AML-193 (cell line): Measurements from ENCODE around the gene ZC3H4.
A peak's percentile ranks its signal among the peaks of the same experiment; 100 is the strongest.
"Not testable (repeated sequence)": the region's sequence is repeated elsewhere in the genome, so short reads cannot be mapped to it uniquely, and the experiment has no call there.

ENCODE experiments used
- DNase-seq, 2 experiments: peaks; one replicate each; lab custom pipeline; 2025; lab: John Stamatoyannopoulos, UW

ZC3H4 gene

DNA sequence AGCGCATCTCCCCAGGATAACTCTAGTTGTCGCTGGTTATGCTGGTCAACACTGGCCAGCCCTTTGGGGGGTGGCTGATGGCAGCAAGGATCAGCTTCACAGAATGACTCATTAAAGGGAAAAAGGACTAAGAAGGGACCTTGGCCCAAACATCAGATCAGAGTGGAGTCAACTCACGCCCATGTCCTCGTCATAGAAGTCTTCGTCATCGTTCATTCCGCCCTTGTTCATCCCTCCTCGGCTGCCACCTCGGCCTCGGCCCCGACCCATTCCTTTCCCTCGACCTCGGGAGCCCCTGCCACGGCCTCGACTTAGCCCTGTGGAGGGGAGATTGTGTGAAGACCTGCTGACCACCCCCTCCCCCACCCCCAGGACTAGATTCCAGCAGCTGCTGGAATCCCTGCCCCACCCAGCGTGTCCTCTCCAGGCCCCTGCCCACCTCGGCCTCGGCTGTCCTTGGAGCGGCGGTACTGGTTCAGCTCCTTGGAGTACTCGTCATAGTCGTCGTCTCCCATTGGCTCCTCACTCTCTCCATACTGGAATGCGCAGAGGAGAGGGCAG, 28.6 kb downstream of the ZC3H4 start:
- no peak for DNase-seq

DNA sequence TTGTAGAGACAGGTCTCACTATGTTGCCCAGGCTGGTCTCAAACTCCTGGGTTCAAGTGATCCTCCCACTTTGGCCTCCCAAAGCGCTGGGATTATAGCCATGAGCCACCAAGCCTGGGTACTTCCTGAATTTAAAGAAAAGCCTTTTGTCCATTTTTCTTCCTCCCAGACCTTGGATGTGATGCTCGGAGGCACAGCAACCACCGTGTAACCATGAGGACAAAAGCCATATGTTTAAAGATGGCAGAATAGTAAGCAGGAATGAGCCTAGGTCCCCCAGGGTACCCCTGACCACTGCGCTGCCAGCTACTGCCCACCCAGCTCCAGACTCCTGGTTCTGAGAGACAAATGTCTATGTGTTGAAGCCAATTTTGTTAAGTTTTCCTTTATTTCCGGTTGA, 31.1 kb downstream of the ZC3H4 start:
- no peak for DNase-seq

DNA sequence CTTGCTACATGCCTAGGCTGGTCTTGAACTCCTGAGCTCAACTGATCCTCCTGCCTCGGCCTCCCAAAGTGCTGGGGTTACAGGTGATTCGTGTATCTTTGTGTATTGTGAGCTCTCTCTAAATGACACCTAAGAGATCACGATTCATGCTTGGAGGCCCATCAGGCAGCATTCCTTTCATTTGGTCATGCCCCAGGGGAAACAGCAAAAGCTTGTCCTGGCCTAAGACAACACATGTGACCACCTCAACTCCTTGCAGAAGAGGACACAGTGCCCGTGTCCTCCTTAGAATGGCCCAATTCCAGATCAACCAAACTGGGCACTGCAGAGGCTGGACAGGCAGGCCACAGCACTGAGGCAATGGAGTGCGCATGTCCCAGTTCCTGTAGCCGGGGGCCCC, 32.5 kb downstream of the ZC3H4 start:
- no peak for DNase-seq

- not testable (repeated sequence) for DNase-seq
Measured at GRCh38 chr19:47078351-47078750, 35.2 kb downstream of the ZC3H4 start.

GRCh38 chr19:47075941-47076340, 37.6 kb downstream of the ZC3H4 start:
- DNase-seq: no peak

GRCh38 chr19:47075179-47075810, 38.3 kb downstream of the ZC3H4 start:
- peak; percentile 16 to 22 for DNase-seq

- no peak for DNase-seq
Measured at GRCh38 chr19:47074621-47075020, 39.0 kb downstream of the ZC3H4 start.

- no peak for DNase-seq
Measured at GRCh38 chr19:47073574-47073973, 40.0 kb downstream of the ZC3H4 start.

DNA sequence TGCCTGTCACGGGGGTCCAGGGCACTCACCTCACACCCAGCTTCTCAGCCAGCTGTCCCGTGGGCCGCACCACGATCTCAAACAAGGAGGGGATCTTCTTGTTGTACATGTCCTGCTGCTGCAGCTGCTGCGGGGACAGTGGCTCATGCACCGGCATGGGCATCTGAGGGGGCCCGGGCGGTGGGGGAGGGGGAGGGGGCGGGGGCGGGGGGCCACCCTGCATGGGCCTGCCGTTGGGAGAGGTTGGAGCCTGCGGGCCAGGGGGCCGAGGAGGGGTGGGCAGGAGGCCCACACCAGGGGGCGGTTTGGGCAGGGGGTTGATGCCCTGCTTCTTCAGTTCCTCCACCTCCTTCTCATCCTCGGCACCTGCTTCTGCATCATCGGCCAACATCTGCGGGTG, 41.3 kb downstream of the ZC3H4 start:
- DNase-seq: no peak

GRCh38 chr19:47071731-47072130, 41.8 kb downstream of the ZC3H4 start:
- DNase-seq: no peak

DNA sequence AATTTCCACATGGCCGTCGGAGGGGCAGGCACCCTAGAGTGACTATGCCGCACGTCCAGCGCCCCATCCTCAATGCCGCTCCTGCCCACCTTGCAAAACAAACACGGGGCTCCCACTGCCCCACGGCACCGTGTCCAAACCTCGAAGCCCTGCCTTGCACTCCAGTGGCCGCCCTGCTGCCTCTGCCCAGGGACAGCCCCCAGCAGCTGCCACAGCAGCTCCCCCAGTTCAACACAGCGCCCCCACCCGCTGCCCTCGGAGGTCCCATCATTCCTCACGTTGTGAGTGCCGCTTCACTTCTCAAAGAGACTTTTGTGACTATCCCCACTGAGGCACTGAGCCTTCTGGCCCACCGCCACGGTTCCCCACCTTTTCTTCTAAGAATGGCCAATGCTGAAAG, 42.8 kb downstream of the ZC3H4 start:
- no peak for DNase-seq

- DNase-seq: no peak
Measured at GRCh38 chr19:47069795-47070194, 43.8 kb downstream of the ZC3H4 start.

- DNase-seq: no peak
Measured at GRCh38 chr19:47068876-47069406, 44.6 kb downstream of the ZC3H4 start.

DNA sequence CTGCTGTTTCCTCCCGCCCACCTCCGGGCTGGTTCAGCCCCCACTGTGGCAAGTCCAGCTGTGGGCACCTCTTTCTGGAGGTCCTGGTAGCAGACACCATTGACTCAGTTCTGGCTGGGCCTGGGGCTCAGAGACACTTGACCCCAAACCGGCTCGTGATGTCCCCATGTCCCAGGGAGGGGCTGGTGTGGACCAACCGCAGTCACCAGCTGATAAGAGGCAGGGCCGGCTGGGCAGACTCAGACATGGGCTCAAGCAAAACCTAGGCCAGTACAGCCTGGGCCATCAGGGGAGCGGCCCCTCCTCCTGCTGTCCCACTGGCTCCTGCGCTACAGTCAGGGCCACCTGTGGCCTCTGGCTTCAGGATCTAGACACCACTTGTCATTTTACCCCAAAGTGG, 45.3 kb downstream of the ZC3H4 start:
- DNase-seq: no peak

GRCh38 chr19:47067215-47067847, 46.2 kb downstream of the ZC3H4 start:
- DNase-seq: no peak

DNA sequence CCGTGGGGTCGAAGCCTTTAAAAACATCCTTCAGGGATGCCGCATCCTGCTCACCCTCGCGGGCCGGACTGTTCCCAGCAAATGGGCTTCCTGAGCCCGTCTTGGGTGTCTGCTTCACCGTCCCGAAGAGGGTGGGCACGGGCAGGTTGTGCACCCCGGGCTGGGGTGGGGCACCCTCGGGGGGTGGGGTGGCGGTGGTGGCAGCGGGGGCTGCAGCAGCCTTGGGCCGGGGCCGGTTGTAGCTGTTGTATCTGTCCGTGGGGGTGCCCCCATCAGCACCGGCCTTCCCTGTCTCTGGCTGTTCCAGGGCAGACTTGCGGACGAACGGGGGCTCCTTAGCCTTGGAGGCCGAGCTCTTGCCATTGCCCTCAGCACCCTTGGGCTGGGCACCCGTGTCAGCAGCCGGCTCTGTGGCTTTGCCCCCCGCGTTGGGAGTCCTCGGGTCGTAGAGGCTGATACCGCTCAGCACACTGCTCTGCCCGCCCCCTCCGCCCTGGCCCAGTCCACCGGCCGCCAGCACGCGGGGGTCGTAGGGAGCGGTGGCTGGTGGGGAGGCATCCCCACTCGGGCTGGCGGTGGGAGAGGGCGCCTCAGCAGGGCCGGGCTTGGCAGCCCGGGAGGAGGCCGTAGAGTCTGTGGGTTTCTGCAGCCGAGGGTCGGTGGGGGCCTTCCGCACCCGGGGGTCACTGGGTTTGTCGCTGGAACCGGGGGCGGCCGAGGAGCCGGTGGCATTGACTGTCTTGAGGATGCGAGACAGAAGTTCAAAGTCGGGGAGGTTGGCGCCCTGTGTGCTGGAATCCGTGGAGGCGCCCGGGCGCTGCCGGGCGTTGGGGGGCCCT, 47.0 kb downstream of the ZC3H4 start:
- no peak for DNase-seq

GRCh38 chr19:47065242-47065641, 48.3 kb downstream of the ZC3H4 start:
- DNase-seq: no peak

DNA sequence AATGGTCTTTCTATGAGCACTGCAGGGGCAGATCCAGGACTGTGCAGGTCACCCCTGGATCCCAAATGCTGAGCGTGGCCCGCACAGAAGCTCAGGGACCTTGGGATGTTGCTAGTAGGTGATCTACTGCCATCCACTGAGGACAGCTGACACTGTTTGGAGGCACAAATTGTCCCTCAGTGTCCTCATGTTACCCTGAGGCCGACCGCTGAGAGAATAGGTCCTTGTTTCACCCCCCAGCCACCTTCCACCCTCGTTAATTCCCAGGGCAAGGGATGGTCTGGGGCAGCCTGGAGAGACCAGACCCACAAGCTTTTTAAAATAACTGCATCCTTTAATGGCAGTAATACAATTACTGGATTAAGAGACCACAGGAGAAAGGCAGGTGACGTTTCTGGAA, 49.7 kb downstream of the ZC3H4 start:
- no peak for DNase-seq

DNA sequence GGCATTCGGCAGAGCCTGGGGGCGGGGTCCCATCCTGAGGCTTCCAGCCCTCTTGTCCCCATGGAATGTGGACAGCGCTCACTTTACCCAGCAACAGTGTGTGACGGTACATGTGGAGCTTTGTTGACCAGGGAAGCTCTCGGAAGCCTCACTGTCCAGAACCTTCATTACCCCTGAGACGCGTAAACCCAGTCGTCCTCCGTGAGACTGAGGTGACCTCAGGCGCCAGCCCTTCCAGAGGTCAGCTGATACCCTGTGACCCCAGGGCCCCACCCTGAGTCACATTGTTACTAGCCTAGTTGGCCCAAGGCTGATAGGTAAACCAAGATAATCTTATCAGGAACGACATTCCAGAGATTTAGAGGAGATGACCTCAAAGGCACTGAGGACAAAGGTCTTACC, 55.0 kb downstream of the ZC3H4 start:
- no peak for DNase-seq

DNA sequence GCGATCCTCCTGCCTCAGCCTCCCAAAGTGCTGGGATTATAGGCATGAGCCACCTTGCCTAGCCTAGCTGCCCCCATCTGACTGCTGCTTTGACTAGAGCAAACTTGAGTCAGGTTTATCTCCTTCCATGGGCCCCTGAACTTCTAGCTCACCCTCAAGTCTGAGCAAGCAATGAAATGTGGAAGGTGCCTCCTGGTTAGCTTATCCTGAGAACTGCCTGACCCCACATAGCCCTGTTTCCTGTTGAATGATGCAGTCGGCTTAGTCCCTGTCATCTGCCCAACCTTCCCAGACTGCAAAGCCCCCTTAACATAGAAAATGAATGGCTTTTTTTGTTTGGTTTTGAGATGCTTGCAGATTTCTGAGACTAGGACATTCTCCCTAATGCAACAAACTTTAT, 56.2 kb downstream of the ZC3H4 start:
- DNase-seq: no peak

DNA sequence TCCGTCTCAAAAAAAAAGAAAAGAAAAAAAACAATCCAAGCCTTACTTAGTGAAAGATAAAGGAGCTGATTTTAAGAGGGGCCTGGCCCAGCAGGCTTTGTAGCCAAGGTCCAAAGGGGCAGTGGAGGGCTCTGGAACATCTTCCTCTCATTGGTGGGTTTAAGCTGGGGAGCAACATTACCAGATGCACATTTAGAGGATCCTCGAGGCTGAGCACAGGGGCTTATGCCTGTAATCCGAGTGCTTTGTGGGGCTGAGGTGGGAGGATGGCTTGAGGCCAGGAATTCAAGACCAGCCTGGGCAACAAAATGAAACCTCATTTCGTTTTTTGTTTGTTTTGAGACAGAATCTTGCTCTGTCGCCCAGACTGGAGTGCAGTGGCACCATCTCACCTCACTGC, 57.2 kb downstream of the ZC3H4 start:
- DNase-seq: no peak

GRCh38 chr19:47050562-47050961, 63.0 kb downstream of the ZC3H4 start:
- DNase-seq: not testable (repeated sequence)

DNA sequence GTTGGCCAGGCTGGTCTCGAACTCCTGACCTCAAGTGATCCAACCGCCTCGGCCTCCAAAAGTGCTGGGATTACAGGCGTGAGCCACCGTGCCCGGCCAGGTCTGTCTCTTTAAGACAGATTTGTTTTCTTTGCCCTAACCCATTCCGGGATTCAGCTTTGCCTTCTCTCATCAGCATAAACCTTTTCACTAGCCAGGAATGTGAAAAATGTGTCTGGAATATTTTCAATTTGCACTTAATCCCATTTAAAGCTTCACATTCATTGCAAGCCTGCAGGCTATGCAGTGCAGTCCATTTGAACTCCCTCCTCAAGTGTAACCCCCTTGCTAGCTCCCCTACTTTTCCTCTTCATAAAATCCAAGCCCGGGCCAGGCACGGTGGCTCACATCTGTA, 64.3 kb downstream of the ZC3H4 start:
- DNase-seq: no peak
